K562 (cell line): Measurements from ENCODE around the gene FCRL6. TPM values are rescaled to one million over a fixed set of nuclear protein-coding genes. Genes with fewer than 3 reads are reported as not detected.

ENCODE experiments used
- ATAC-seq: fragments of 200-7000 bp; cut with Tn5 transposase; 3 replicates; pipeline ENCODE4 v1.9.1; 2020; ENCODE audit warnings: moderate library complexity
- BruUV-seq: library from RNA; stranded (reverse); fragments of 400-500 nt; replicated peaks from 2 replicates; lab custom pipeline; 2021; lab: Mats Ljungman, UMichigan
- CTCF ChIA-PET: fragments of 300-600 bp; formaldehyde crosslinking; extraction: SDS; loops from one replicate; lab custom pipeline; 2021; ENCODE audit warnings: low intra/inter-chr PET ratio; lab: Yijun Ruan, JAX
- POLR2A ChIA-PET: fragments of 300-600, 350-650 bp; sonication (Branson Sonifier 250); formaldehyde crosslinking; extraction: SDS; loops from one replicate; lab custom pipeline; 2021; ENCODE audit warnings: antibody characterized with exemption, inconsistent platforms; lab: Yijun Ruan, JAX
- DNase-seq, 4 experiments: peaks; one replicate each; pipeline versions ENCODE4 v3.0.0 to v3.0.0-alpha.2; 2011 to 2018; ENCODE audit warnings: low spot score in 3 of 4, mixed read lengths in 3 of 4; ENCODE audit errors: extremely low read depth in 1 of 4
- FAIRE-seq: peaks from 2 replicates; lab custom pipeline; 2011; peaks lifted over from hg19 to GRCh38; lab: Jason Lieb, UNC
- H2AFZ ChIP-seq: 2 replicates; pipeline ENCODE4 v1.6.0; 2011; ENCODE audit warnings: low read depth, low read length, control low read depth, inconsistent platforms
- H3K27ac ChIP-seq: fragments of 200-600 bp; 3 replicates; pipeline ENCODE4 v1.8.0; 2011; ENCODE audit warnings: low read depth, mild to moderate bottlenecking, control low read depth, inconsistent platforms, low read length, moderate library complexity, mixed read lengths; ENCODE audit errors: extremely low read depth
- H3K27me3 ChIP-seq, 2 experiments: fragments of 300-600 bp in 1 of 2; 2 replicates in 1 of 2; 3 replicates in 1 of 2; pipeline versions ENCODE4 v1.6.0 to v1.8.0; 2011; ENCODE audit warnings: inconsistent platforms in 2 of 2, low read length in 2 of 2, mild to moderate bottlenecking in 1 of 2, mixed read lengths in 1 of 2, moderate library complexity in 1 of 2; ENCODE audit not compliant: control insufficient read depth in 2 of 2, insufficient read depth in 2 of 2
- H3K36me3 ChIP-seq: fragments of 300-600 bp; 3 replicates; pipeline ENCODE4 v1.8.0; 2011; ENCODE audit warnings: mild to moderate bottlenecking, low read length, inconsistent platforms; ENCODE audit not compliant: control insufficient read depth, insufficient read depth
- H3K4me1 ChIP-seq, 2 experiments: fragments of 200-600 bp in 1 of 2; replicated peaks in 1 of 2; 2 replicates in 1 of 2; 3 replicates in 1 of 2; pipeline versions ENCODE4 v1.5.1 to v1.8.0; 2011; ENCODE audit warnings: inconsistent platforms in 2 of 2, low read length in 2 of 2, mild to moderate bottlenecking in 1 of 2, mixed read lengths in 1 of 2, moderate library complexity in 1 of 2; ENCODE audit not compliant: control insufficient read depth in 2 of 2, insufficient read depth in 2 of 2
- H3K4me2 ChIP-seq: 2 replicates; pipeline ENCODE4 v1.6.1; 2011; ENCODE audit warnings: low read length, control low read depth, inconsistent platforms, mixed read lengths; ENCODE audit not compliant: insufficient read depth
- H3K4me3 ChIP-seq: fragments of 200-600 bp; sonication (generic), shearing (Covaris generic); 2 replicates; pipeline ENCODE4 v1.5.1; 2016; ENCODE audit warnings: control low read depth, inconsistent platforms
- H3K79me2 ChIP-seq: fragments of 200-600 bp; 3 replicates; pipeline ENCODE4 v1.8.0; 2011; ENCODE audit warnings: low read length, inconsistent platforms; ENCODE audit not compliant: control insufficient read depth, insufficient read depth
- H3K9ac ChIP-seq, 2 experiments: 2 replicates each; pipeline versions ENCODE4 v1.6.0 to v1.6.1; 2011; ENCODE audit warnings: low read depth in 2 of 2, low read length in 2 of 2, control low read depth in 1 of 2, inconsistent platforms in 1 of 2, mild to moderate bottlenecking in 1 of 2, mixed read lengths in 1 of 2; ENCODE audit not compliant: insufficient read depth in 1 of 2
- H3K9me1 ChIP-seq: one replicate; pipeline ENCODE4 v1.6.0; 2011; ENCODE audit warnings: inconsistent platforms, mild to moderate bottlenecking, low read length, moderate library complexity; ENCODE audit not compliant: control insufficient read depth, insufficient read depth
- H3K9me3 ChIP-seq: replicated peaks from 2 replicates; pipeline ENCODE4 v1.5.1; 2011; ENCODE audit warnings: low read depth, low read length, inconsistent platforms; ENCODE audit not compliant: control insufficient read depth, insufficient read depth
- H4K20me1 ChIP-seq: replicated peaks from 2 replicates; pipeline ENCODE4 v1.6.1; 2011; ENCODE audit warnings: low read length, inconsistent platforms, mixed read lengths; ENCODE audit not compliant: control insufficient read depth, insufficient read depth
- ARID2 ChIP-seq: fragments of 450-650 bp; IDR thresholded peaks from 2 replicates; pipeline ENCODE4 v1.6.1; 2017; ENCODE audit warnings: antibody characterized with exemption, mild to moderate bottlenecking
- ETV1 ChIP-seq: fragments of 450-650 bp; conservative IDR thresholded peaks from 2 replicates; pipeline ENCODE4 v1.6.1; 2016; ENCODE audit warnings: missing genetic modification characterization, control low read depth, low read depth, missing compliant biosample characterization
- ETV6 ChIP-seq, 3 experiments: fragments of 150-350 bp in 1 of 3; sonication (generic) in 1 of 3; formaldehyde crosslinking in 1 of 3; IDR thresholded peaks; 2 replicates each; pipeline versions ENCODE4 v1.6.1 to v1.8.0; 2014 to 2022; ENCODE audit warnings: borderline replicate concordance in 2 of 3, low read depth in 2 of 3, antibody characterized with exemption in 1 of 3, low read length in 1 of 3, mild to moderate bottlenecking in 1 of 3, missing genetic modification reagents in 1 of 3
- GABPB2 ChIP-seq: fragments of 250-450 bp; sonication (Bioruptor Pico); conservative IDR thresholded peaks from 2 replicates; pipeline ENCODE4 v1.5.1; 2021; ENCODE audit warnings: mild to moderate bottlenecking
- HDGF ChIP-seq: fragments of 450-650 bp; IDR thresholded peaks from 2 replicates; pipeline ENCODE4 v1.6.1; 2016
- MAFK ChIP-seq: IDR thresholded peaks from 2 replicates; pipeline ENCODE4 v1.6.1; 2011; ENCODE audit warnings: low read length, improper control_type of control experiment
- NFIC ChIP-seq: fragments of 450-650 bp; IDR thresholded peaks from 2 replicates; pipeline ENCODE4 v1.6.1; 2017; ENCODE audit warnings: mild to moderate bottlenecking, inconsistent platforms
- NR0B1 ChIP-seq: fragments of 450-650 bp; IDR thresholded peaks from one replicate; pipeline ENCODE4 v1.6.1; 2018; ENCODE audit warnings: mild to moderate bottlenecking, moderate library complexity; ENCODE audit not compliant: partially characterized antibody
- SMARCA4 ChIP-seq: fragments of 450-650 bp; IDR thresholded peaks from 2 replicates; pipeline ENCODE4 v1.6.1; 2016
- SNIP1 ChIP-seq: fragments of 450-650 bp; IDR thresholded peaks from 2 replicates; pipeline ENCODE4 v1.7.1; 2017; ENCODE audit warnings: low read depth, mild to moderate bottlenecking
- STAT5A ChIP-seq: IDR thresholded peaks from 2 replicates; pipeline ENCODE4 v1.6.1; 2012; ENCODE audit warnings: low read length, inconsistent platforms, borderline replicate concordance
- SUPT5H ChIP-seq: fragments of 450-650 bp; IDR thresholded peaks from 2 replicates; pipeline ENCODE4 v1.6.1; 2016
- ZBTB7A ChIP-seq: IDR thresholded peaks from 2 replicates; pipeline ENCODE4 v1.6.1; 2011; ENCODE audit warnings: low read depth, mild to moderate bottlenecking, low read length, moderate library complexity, borderline replicate concordance; ENCODE audit not compliant: control insufficient read depth
- ZNF175 ChIP-seq: fragments of 200-800 bp; sonication (Bioruptor generic); IDR thresholded peaks from 2 replicates; pipeline ENCODE4 v1.6.1; 2016; ENCODE audit warnings: low read depth, mild to moderate bottlenecking, missing genetic modification characterization, missing compliant biosample characterization
- ZNF668 ChIP-seq: fragments of 250-450 bp; sonication (Bioruptor Pico); IDR thresholded peaks from 2 replicates; pipeline ENCODE4 v1.8.0; 2022; ENCODE audit warnings: mild to moderate bottlenecking, inconsistent platforms
- ZNF778 ChIP-seq: fragments of 450-650 bp; formaldehyde crosslinking; IDR thresholded peaks from 2 replicates; pipeline ENCODE4 v1.4.0; 2020; ENCODE audit warnings: mild to moderate bottlenecking, moderate library complexity
- WGBS: fragments of 100-300 bp; shearing (Covaris generic); methylation state at CpG from one replicate; pipeline ENCODE4 v1.1.6; 2016; ENCODE audit warnings: low coverage, mixed read lengths; ENCODE audit not compliant: insufficient coverage; ENCODE audit errors: missing lambda C conversion rate; 5-methylcytosine and 5-hydroxymethylcytosine counted together
- in situ Hi-C: fragments of 300-500 bp; cut with MboI; formaldehyde crosslinking; loops from 4 replicates; pipeline ENCODE4 v1.15.0; 2018; ENCODE audit warnings: inconsistent platforms, mixed read lengths
- intact Hi-C: fragments of 100-400 bp; cut with micrococcal nuclease; formaldehyde crosslinking; loops from 2 replicates; pipeline ENCODE4 v1.14.2; 2022
- polyA plus RNA-seq, 8 experiments: library from polyadenylated mRNA; depleted of rRNA in 4 of 8; stranded (reverse) in 5 of 8; unstranded in 3 of 8; fragments of >200 nt; fragmentation: Nextera tagmentation in 2 of 8; fragmentation: Illumina TruSeq in 1 of 8; extraction: Ambion mirVana in 2 of 8; extraction: Trizol in 1 of 8; gene quantifications; 2 replicates each; pipeline versions ENCODE4 v1.2.1 to v1.2.3, GENCODE V29; 2011 to 2014; ENCODE audit warnings: inconsistent platforms in 1 of 8, missing spikeins in 1 of 8
- total RNA-seq, 7 experiments: library from RNA; depleted of rRNA in 6 of 7; stranded (reverse); fragments of >200 nt in 6 of 7; fragmentation: Illumina TruSeq in 2 of 7; extraction: Trizol in 2 of 7; gene quantifications; 2 replicates each; pipeline versions ENCODE4 v1.2.1 to v1.2.3, GENCODE V29; 2011 to 2021; ENCODE audit warnings: low replicate concordance in 1 of 7
- TF ChIP-seq, protein P1 (sequence below): sonication (generic); formaldehyde crosslinking; IDR thresholded peaks from 2 replicates; pipeline ENCODE4 v1.8.1; 2023; ENCODE audit warnings: mild to moderate bottlenecking, missing genetic modification reagents

Gene FCRL6
- total and polyA plus RNA-seq, 9 of the 15 experiments (the other 6 are each of a cell fraction or from before 2014, with no cell fraction given) = not detected

- TF ChIP-seq ZNF668 (no peak), ETV1 (tag) (no peak), ZBTB7A (no peak)
Measured at GRCh38 chr1:159790237-159790917, 11.8 kb upstream of the FCRL6 start (continued).

- 0% methylated on average over 3 of the region's 3 CpGs for WGBS
- FAIRE-seq = no peak
- TF ChIP-seq ARID2 = no peak
- no peak for TF ChIP-seq MAFK
- no peak for TF ChIP-seq SNIP1
- no peak for TF ChIP-seq SUPT5H
- no peak for TF ChIP-seq STAT5A
- TF ChIP-seq NR0B1 = no peak
- TF ChIP-seq ZNF778 (CRISPR knock-in tag) = no peak
- no peak for TF ChIP-seq ETV6 (IDR thresholded peaks at IDR 0.05; ENCODE audit: borderline replicate concordance in 1 of 2, low read depth in 2 of 2, low read length in 1 of 2)
- no peak for TF ChIP-seq ETV6 (CRISPR knock-in tag; IDR thresholded peaks at IDR 0.05; ENCODE audit: borderline replicate concordance)
- TF ChIP-seq NFIC = no peak
- TF ChIP-seq, protein P1, sequence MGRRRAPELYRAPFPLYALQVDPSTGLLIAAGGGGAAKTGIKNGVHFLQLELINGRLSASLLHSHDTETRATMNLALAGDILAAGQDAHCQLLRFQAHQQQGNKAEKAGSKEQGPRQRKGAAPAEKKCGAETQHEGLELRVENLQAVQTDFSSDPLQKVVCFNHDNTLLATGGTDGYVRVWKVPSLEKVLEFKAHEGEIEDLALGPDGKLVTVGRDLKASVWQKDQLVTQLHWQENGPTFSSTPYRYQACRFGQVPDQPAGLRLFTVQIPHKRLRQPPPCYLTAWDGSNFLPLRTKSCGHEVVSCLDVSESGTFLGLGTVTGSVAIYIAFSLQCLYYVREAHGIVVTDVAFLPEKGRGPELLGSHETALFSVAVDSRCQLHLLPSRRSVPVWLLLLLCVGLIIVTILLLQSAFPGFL (CRISPR knock-in tag) = no peak
- TF ChIP-seq GABPB2 (CRISPR knock-in tag) = no peak
- TF ChIP-seq HDGF = no peak
- no peak for TF ChIP-seq ZNF175
- TF ChIP-seq SMARCA4 = no peak
Measured at GRCh38 chr1:159791031-159791430, 11.1 kb upstream of the FCRL6 start.

More at GRCh38 chr1:159791031-159791430, 11.1 kb upstream of the FCRL6 start:
- no peaks in the 10 kb centered on the region for H4K20me1 ChIP-seq
- ChIA-PET CTCF (interaction anchor here (0.5 to 1.8 kb wide), 3 partner anchors 11 to 214 kb away, joined by 3 to 7 read pairs (median 3); no protein-coding TSS in a partner anchor), POLR2A (no interaction called here)
- intact Hi-C loops = loop anchor here (5.0 to 10.0 kb wide), 2 partner anchors 576 to 659 kb away; no protein-coding TSS in a partner anchor
- BruUV-seq = no TSS peak
- no peaks in the 10 kb centered on the region for H3K36me3 ChIP-seq
- in situ Hi-C loops = no loop called here
- no peak overlapping the region for H3K4me3 ChIP-seq
- H3K9me3 ChIP-seq = no peaks in the 10 kb centered on the region
- ATAC-seq = no peak
- H3K9ac ChIP-seq = no peak overlapping the region
- no peak for DNase-seq
- no peaks in the 10 kb centered on the region for H3K79me2 ChIP-seq
- H3K4me1 ChIP-seq = no peaks in the 10 kb centered on the region
- no peaks in the 10 kb centered on the region for H3K9me1 ChIP-seq
- no peak overlapping the region for H3K27ac ChIP-seq
- H2AFZ ChIP-seq = no peak overlapping the region
- H3K27me3 ChIP-seq = peaks cover 0 to 11% of the 10 kb centered on the region in 2 experiments; a peak in 3 of 5 replicates
- H3K4me2 ChIP-seq = no peak overlapping the region
